ENCODE data around the gene ARL13B. TPM values are rescaled to one million over a fixed set of nuclear protein-coding genes. Genes with fewer than 3 reads are reported as not detected.

ARL13B gene
- total RNA-seq, 1 donor from 2014 or later: 4.5 TPM

GRCh38 chr3:93973131-93974126, 6.5 kb upstream of the ARL13B start, which contains the start of gene PROS1:
Gene PROS1, minus strand, starts transcription at chr3:93973896. Its CDS starts 147 bp downstream, at chr3:93973749.
- Histone ChIP-seq H3K9me3 (no peaks in the 10 kb centered on the region), H3K36me3 (no peaks in the 10 kb centered on the region), H3K27ac (peak within 1 kb of the TSS; percentile 88 to 94), H3K4me3 (peak within 1 kb of the TSS; percentile 71 to 94), H3K4me1 (peaks cover 7 to 11% of the 10 kb centered on the region in 2 donors), H3K27me3 (no peaks in the 10 kb centered on the region)
- intact Hi-C loops (cut with DNase I): no loop called here
- TF ChIP-seq CTCF (IDR thresholded peaks at IDR 0.05): peak in 1 of 3 experiments; percentile 8
- DNase-seq (ENCODE audit: low spot score in 2 of 2): peak; percentile 40 to 94

GRCh38 chr3:93981649-93982048, 1.7 kb downstream of the ARL13B start:
- intact Hi-C loops (cut with DNase I): no loop called here
- TF ChIP-seq CTCF (IDR thresholded peaks at IDR 0.05): no peak
- no peaks in the 10 kb centered on the region for H3K9me3 ChIP-seq
- DNase-seq (ENCODE audit: low spot score in 2 of 2): no peak
- H3K4me1 ChIP-seq: peaks cover 0 to 9% of the 10 kb centered on the region in 2 donors
- H3K27me3 ChIP-seq: no peaks in the 10 kb centered on the region
- H3K36me3 ChIP-seq: no peaks in the 10 kb centered on the region
- H3K4me3 ChIP-seq: no peak overlapping the region
- H3K27ac ChIP-seq: no peak overlapping the region

GRCh38 chr3:93983408-93983807, 3.5 kb downstream of the ARL13B start:
- no peak for TF ChIP-seq CTCF (IDR thresholded peaks at IDR 0.05)
- Histone ChIP-seq H3K36me3 (no peaks in the 10 kb centered on the region), H3K9me3 (no peaks in the 10 kb centered on the region), H3K4me3 (no peak overlapping the region), H3K27ac (no peak overlapping the region), H3K27me3 (no peaks in the 10 kb centered on the region), H3K4me1 (peaks cover 0 to 9% of the 10 kb centered on the region in 2 donors)
- no peak for DNase-seq (ENCODE audit: low spot score in 2 of 2)
- intact Hi-C loops (cut with DNase I): no loop called here

- Histone ChIP-seq H3K36me3 (no peaks in the 10 kb centered on the region), H3K9me3 (no peaks in the 10 kb centered on the region), H3K27ac (no peak overlapping the region), H3K4me3 (no peak overlapping the region), H3K27me3 (no peaks in the 10 kb centered on the region), H3K4me1 (peaks cover 0 to 5% of the 10 kb centered on the region in 2 donors)
- no peak for DNase-seq (ENCODE audit: low spot score in 2 of 2)
- intact Hi-C loops (cut with DNase I): no loop called here
- no peak for TF ChIP-seq CTCF (IDR thresholded peaks at IDR 0.05)
Observed at GRCh38 chr3:93984618-93985017, 4.7 kb downstream of the ARL13B start.

GRCh38 chr3:93988283-93988682, 8.3 kb downstream of the ARL13B start:
- intact Hi-C loops (cut with DNase I): no loop called here
- Histone ChIP-seq H3K36me3 (no peaks in the 10 kb centered on the region), H3K4me1 (no peaks in the 10 kb centered on the region), H3K27ac (no peak overlapping the region), H3K9me3 (no peaks in the 10 kb centered on the region), H3K27me3 (no peaks in the 10 kb centered on the region), H3K4me3 (no peak overlapping the region)
- TF ChIP-seq CTCF (IDR thresholded peaks at IDR 0.05): no peak
- DNase-seq (ENCODE audit: low spot score in 2 of 2): no peak

Measured in ascending aorta (tissue), 2 donors.